Brain microvascular endothelial cell (primary cell): Measurements from ENCODE around the gene ANKRD7.

ENCODE experiments used
- DNase-seq: peaks from one replicate; pipeline ENCODE4 v3.0.0-alpha.2; 2020
- H3K27ac ChIP-seq: fragments of 250-450 bp; sonication (Bioruptor Pico); 2 replicates; pipeline ENCODE4 v1.5.1; 2020; ENCODE audit warnings: mild to moderate bottlenecking, moderate library complexity
- H3K27me3 ChIP-seq: fragments of 250-450 bp; sonication (Bioruptor Pico); replicated peaks from 2 replicates; pipeline ENCODE4 v1.5.1; 2020; ENCODE audit warnings: mild to moderate bottlenecking
- H3K36me3 ChIP-seq: fragments of 250-450 bp; sonication (Bioruptor Pico); replicated peaks from 2 replicates; pipeline ENCODE4 v1.5.1; 2020; ENCODE audit warnings: mild to moderate bottlenecking
- H3K4me3 ChIP-seq: 2 replicates; pipeline ENCODE4 v1.5.1; 2011; ENCODE audit warnings: low read depth, mild to moderate bottlenecking, control low read depth, low read length, moderate library complexity
- in situ Hi-C: cut with HindIII; loops from 2 replicates; pipeline ENCODE4 v1.10.0; 2017; ENCODE audit warnings: low sequenced_read_pairs, low pct_ligation_motif_present
- TF ChIP-seq, protein P1 (sequence below): IDR thresholded peaks from 2 replicates; pipeline ENCODE4 v1.5.1; 2011; ENCODE audit warnings: low read depth, mild to moderate bottlenecking, moderate library complexity, low read length, control low read depth, inconsistent platforms; ENCODE audit errors: missing control alignments

ANKRD7 gene

DNA sequence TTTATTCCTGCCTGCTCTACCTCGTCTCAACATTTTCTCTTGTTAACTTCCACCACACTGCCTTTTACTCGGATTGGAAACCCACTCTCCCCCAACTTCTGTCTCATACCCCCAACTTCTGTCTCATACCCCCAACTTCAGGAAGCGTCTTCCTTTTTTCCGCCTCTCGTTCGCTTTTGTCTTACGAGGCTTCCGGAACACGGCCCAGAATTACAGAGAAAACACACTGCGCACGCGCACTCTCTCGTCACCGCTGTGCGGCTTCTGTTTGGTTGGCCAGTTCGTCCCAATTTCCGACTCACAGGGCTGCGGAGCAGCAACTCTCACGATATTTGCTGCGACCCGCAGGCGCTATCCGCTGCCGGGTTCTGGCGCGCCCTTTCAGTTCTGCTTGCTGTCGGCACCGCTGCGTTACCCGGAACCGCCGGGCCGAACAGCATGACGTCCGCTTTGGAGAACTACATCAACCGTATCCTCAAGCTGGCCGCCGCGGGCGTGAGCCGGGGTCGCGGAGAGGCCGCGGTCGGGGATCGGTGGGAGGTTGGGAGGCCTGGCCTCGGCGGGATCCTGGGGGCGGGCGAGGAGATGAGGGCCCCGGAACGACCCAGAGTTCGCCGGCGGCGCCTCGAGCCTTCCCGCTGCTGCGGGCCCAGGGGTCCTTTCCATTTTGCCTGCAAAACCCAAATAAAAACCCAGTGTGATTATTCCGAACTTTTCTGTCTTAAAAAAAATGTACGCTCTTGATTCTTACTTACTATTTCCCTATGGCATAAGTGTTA is 40.5 kb upstream of the ANKRD7 start, which contains the start of gene LSM8:
TSS of gene LSM8 (plus strand) at position 379 of the 779 bp plus-strand sequence. CDS start at position 439, 60 bp downstream.
- DNase-seq: peak; percentile 99
- H3K36me3 ChIP-seq: peaks cover 2% of the 10 kb centered on the region
- in situ Hi-C loops: no loop called here
- H3K4me3 ChIP-seq: peak within 1 kb of the TSS; percentile 83
- TF ChIP-seq, protein P1, sequence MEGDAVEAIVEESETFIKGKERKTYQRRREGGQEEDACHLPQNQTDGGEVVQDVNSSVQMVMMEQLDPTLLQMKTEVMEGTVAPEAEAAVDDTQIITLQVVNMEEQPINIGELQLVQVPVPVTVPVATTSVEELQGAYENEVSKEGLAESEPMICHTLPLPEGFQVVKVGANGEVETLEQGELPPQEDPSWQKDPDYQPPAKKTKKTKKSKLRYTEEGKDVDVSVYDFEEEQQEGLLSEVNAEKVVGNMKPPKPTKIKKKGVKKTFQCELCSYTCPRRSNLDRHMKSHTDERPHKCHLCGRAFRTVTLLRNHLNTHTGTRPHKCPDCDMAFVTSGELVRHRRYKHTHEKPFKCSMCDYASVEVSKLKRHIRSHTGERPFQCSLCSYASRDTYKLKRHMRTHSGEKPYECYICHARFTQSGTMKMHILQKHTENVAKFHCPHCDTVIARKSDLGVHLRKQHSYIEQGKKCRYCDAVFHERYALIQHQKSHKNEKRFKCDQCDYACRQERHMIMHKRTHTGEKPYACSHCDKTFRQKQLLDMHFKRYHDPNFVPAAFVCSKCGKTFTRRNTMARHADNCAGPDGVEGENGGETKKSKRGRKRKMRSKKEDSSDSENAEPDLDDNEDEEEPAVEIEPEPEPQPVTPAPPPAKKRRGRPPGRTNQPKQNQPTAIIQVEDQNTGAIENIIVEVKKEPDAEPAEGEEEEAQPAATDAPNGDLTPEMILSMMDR: no peak
- H3K27me3 ChIP-seq: no peaks in the 10 kb centered on the region
- H3K27ac ChIP-seq: peak within 1 kb of the TSS; percentile 92

DNA sequence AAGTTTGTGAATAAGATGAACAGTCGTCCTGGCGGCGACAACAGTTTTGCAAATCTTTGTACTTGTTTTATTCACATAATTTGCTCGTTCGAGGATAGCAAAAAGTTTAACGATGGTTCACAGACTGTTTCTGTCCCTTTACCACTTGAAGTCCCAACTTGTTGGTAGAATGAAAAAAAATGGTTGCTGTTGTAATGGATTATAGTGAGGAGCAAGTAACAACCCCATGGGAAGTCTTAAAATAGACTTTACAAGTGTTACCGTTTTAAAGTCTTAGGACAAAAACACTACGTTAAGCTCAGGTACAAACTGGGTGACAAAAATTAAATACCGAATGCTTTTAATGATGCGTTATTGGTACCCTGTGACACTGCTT is 40.0 kb upstream of the ANKRD7 start:
- no peak for DNase-seq
- Histone ChIP-seq H3K36me3 (peaks cover 2% of the 10 kb centered on the region), H3K27me3 (no peaks in the 10 kb centered on the region), H3K27ac (peak overlapping the region; percentile 92), H3K4me3 (peak overlapping the region; percentile 83)
- in situ Hi-C loops: no loop called here
- TF ChIP-seq, protein P1: no peak

DNA sequence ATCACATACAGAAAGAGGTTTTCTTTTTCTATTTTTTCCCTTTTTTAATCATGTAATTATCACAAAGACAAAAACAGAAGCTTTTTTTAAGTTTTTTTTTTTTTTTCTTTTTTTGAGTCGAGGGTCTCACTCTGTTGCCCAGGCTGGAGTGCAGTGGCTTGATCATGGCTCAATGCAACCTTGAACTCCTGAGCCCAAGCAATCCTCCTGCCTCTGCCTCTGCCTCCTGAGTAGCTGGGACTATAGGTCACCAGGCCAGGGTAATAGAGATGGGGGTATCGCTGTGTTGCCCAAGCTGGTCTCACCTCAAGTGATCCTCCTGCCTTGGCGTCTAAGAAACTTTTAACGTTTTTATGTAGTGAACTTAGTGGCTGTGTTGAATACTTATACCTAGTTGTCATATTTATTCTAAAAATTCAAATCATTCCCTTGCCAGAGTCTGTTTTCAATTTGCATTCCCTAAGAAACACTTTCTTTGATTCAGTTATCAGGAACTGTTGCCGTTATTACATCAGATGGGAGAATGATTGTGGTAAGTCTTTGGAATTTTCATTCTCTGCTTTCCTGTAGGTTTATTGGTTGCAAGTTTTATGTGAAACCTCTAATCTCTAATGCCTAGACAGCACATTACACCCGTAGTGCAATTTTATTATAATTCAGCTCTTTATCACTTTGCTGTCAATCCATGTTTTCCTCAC is 39.2 kb upstream of the ANKRD7 start:
- H3K4me3 ChIP-seq: peak overlapping the region; percentile 83
- H3K27ac ChIP-seq: no peak overlapping the region
- peaks cover 2% of the 10 kb centered on the region for H3K36me3 ChIP-seq
- in situ Hi-C loops: no loop called here
- TF ChIP-seq, protein P1: no peak
- DNase-seq: no peak
- H3K27me3 ChIP-seq: no peaks in the 10 kb centered on the region

DNA sequence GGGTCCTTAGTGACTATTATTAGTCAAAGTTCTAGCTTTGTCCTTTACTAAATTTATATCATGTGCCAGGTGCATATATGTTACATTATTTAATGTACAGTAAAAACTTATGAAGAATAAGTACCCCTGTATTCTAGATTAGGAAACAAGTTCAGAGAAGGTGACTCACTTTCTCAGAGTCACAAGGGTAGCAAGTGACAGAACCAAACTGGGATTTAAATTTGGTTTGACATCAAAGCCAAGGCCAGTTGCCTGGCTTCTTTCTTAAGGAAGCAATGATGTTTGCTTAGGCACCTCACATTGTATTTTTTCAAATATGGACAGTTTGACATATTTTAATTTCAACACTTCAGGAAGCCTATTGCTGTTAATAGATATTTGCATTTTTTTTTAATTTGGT is 38.0 kb upstream of the ANKRD7 start:
- H3K4me3 ChIP-seq: no peak overlapping the region
- in situ Hi-C loops: no loop called here
- TF ChIP-seq, protein P1: no peak
- no peaks in the 10 kb centered on the region for H3K27me3 ChIP-seq
- H3K27ac ChIP-seq: no peak overlapping the region
- peaks cover 2% of the 10 kb centered on the region for H3K36me3 ChIP-seq
- DNase-seq: no peak

DNA sequence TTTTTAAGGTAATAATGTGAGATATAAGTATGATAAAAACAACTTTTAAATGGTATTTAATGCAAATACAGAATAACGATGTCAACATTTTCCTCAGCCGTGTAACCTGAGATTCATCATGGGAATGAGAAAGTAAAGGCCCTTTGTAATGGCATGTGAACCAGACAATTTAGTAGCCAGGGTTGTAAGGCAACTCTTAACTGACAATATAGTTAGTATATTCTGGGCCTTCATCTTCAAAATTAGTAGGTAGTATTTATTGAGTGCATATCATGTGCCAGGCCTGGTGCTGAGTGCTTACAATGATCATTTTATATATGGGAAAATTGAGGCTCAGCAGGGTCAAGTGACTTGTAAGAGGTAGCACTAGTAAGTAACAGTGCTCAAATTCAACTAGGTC is 29.9 kb upstream of the ANKRD7 start:
- in situ Hi-C loops: no loop called here
- Histone ChIP-seq H3K27me3 (no peaks in the 10 kb centered on the region), H3K36me3 (no peaks in the 10 kb centered on the region), H3K27ac (no peak overlapping the region), H3K4me3 (no peak overlapping the region)
- DNase-seq: no peak
- TF ChIP-seq, protein P1: no peak
